ENCODE results near the gene LDLR.
"Not testable (repeated sequence)": the region's sequence is repeated elsewhere in the genome, so short reads cannot be mapped to it uniquely, and the experiment has no call there.

Gene LDLR

GRCh38 chr19:11115895-11116446, 26.7 kb downstream of the LDLR start:
- H3K4me3 ChIP-seq (ENCODE audit: low read length) = no peak overlapping the region
- TF ChIP-seq, protein P1, sequence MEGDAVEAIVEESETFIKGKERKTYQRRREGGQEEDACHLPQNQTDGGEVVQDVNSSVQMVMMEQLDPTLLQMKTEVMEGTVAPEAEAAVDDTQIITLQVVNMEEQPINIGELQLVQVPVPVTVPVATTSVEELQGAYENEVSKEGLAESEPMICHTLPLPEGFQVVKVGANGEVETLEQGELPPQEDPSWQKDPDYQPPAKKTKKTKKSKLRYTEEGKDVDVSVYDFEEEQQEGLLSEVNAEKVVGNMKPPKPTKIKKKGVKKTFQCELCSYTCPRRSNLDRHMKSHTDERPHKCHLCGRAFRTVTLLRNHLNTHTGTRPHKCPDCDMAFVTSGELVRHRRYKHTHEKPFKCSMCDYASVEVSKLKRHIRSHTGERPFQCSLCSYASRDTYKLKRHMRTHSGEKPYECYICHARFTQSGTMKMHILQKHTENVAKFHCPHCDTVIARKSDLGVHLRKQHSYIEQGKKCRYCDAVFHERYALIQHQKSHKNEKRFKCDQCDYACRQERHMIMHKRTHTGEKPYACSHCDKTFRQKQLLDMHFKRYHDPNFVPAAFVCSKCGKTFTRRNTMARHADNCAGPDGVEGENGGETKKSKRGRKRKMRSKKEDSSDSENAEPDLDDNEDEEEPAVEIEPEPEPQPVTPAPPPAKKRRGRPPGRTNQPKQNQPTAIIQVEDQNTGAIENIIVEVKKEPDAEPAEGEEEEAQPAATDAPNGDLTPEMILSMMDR (conservative IDR thresholded peaks at IDR 0.05; ENCODE audit: low read length) = no peak
- no peak for DNase-seq (ENCODE audit: low read depth)

DNA sequence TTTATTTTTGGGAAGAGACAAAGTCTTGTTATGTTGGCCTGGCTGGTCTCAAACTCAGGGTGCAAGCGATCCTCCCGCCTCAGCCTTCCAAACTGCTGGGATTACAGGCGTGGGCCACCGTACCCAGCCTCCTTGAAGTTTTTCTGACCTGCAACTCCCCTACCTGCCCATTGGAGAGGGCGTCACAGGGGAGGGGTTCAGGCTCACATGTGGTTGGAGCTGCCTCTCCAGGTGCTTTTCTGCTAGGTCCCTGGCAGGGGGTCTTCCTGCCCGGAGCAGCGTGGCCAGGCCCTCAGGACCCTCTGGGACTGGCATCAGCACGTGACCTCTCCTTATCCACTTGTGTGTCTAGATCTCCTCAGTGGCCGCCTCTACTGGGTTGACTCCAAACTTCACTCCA, 27.2 kb downstream of the LDLR start:
- TF ChIP-seq, protein P1 (conservative IDR thresholded peaks at IDR 0.05; ENCODE audit: low read length) = no peak
- no peak for DNase-seq (ENCODE audit: low read depth)
- H3K4me3 ChIP-seq (ENCODE audit: low read length) = no peak overlapping the region

DNA sequence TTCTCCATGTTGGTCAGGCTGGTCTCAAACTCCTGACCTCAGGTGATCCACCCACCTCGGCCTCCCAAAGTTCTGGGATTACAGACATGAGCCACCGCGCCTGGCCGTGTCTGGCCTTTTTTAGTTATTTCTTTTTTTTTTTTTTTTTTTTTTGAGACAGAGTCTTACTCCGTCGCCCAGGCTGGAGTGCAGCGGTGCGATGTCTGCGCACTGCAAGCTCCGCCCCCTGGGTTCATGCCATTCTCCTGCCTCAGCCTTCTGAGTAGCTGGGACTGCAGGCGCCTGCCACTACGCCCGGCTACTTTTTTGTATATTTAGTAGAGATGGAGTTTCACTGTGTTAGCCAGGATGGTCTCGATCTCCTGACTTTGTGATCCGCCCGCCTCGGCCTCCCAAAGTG, 32.7 kb downstream of the LDLR start:
- not testable (repeated sequence) for DNase-seq (ENCODE audit: low read depth)

DNA sequence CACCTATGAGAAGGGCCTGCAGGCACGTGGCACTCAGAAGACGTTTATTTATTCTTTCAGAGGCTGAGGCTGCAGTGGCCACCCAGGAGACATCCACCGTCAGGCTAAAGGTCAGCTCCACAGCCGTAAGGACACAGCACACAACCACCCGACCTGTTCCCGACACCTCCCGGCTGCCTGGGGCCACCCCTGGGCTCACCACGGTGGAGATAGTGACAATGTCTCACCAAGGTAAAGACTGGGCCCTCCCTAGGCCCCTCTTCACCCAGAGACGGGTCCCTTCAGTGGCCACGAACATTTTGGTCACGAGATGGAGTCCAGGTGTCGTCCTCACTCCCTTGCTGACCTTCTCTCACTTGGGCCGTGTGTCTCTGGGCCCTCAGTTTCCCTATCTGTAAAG, 33.9 kb downstream of the LDLR start:
- DNase-seq (ENCODE audit: low read depth) = no peak
- H3K4me3 ChIP-seq (ENCODE audit: low read length) = no peak overlapping the region
- TF ChIP-seq, protein P1 (conservative IDR thresholded peaks at IDR 0.05; ENCODE audit: low read length) = no peak

More for the DNA sequence above, 32.7 kb downstream of the LDLR start:
- H3K4me3 ChIP-seq (ENCODE audit: low read length) = not testable (repeated sequence)

DNA sequence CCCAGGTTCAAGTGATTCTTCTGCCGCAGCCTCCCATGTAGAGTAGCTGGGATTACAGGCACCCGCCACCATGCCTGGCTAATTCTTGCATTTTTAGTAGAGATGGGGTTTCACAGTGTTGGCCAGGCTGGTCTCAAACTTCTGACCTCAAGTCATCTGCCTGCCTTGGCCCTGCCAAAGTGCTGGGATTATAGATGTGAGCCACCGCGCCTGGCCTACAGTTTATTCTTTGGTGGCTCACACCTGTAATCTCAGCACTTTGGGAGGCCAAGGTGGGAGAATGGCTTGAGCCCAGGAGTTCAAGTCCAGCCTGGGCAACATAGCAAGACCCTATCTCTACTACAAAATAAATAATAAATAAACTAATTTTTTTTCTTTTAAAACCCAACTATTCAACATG, 34.9 kb downstream of the LDLR start:
- H3K4me3 ChIP-seq (ENCODE audit: low read length); DNase-seq (ENCODE audit: low read depth): not testable (repeated sequence)

- DNase-seq (ENCODE audit: low read depth) = peak; percentile 69
- no peak overlapping the region for H3K4me3 ChIP-seq (ENCODE audit: low read length)
- TF ChIP-seq, protein P1 (conservative IDR thresholded peaks at IDR 0.05; ENCODE audit: low read length) = peak; percentile 81
Measured at GRCh38 chr19:11125994-11126685, 36.9 kb downstream of the LDLR start.

DNA sequence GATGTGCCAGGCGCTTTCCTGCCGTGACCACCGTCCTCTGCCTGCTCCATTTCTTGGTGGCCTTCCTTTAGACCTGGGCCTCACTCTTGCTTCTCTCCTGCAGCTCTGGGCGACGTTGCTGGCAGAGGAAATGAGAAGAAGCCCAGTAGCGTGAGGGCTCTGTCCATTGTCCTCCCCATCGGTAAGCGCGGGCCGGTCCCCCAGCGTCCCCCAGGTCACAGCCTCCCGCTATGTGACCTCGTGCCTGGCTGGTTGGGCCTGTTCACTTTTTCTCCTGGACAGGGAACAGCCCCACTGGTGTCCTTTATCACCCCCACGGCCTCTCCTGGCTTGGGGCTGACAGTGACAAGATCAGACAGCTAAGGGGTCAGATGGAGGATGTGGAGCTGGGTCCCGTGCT, 38.6 kb downstream of the LDLR start:
- no peak overlapping the region for H3K4me3 ChIP-seq (ENCODE audit: low read length)
- DNase-seq (ENCODE audit: low read depth) = no peak
- TF ChIP-seq, protein P1 (conservative IDR thresholded peaks at IDR 0.05; ENCODE audit: low read length) = no peak

GRCh38 chr19:11130824-11131455, 41.7 kb downstream of the LDLR start:
- DNase-seq (ENCODE audit: low read depth) = peak; percentile 54
- TF ChIP-seq, protein P1 (conservative IDR thresholded peaks at IDR 0.05; ENCODE audit: low read length) = peak; percentile 93
- H3K4me3 ChIP-seq (ENCODE audit: low read length) = no peak overlapping the region
